H1 (cell line): ENCODE results near the gene SLC2A10.

Experiments used
- JUN ChIP-seq: IDR thresholded peaks from 2 replicates; pipeline ENCODE4 v1.6.1; 2011; ENCODE audit warnings: low read depth, mild to moderate bottlenecking, improper control_type of control experiment, low read length
- JUND ChIP-seq: IDR thresholded peaks from 2 replicates; pipeline ENCODE4 v1.6.1; 2011; ENCODE audit warnings: mild to moderate bottlenecking, improper control_type of control experiment, low read length
- RBBP5 ChIP-seq: IDR thresholded peaks from 2 replicates; pipeline ENCODE4 v1.7.1; 2012; ENCODE audit warnings: low read depth, mild to moderate bottlenecking, inconsistent platforms, low read length, moderate library complexity, borderline replicate concordance
- TEAD4 ChIP-seq: IDR thresholded peaks from 2 replicates; pipeline ENCODE4 v1.6.1; 2012; ENCODE audit warnings: low read depth, low read length, inconsistent platforms, mixed read lengths
- ZNF274 ChIP-seq: IDR thresholded peaks from 2 replicates; pipeline ENCODE4 v1.7.0; 2012; ENCODE audit warnings: low read length, borderline replicate concordance; ENCODE audit errors: extremely low read depth

DNA sequence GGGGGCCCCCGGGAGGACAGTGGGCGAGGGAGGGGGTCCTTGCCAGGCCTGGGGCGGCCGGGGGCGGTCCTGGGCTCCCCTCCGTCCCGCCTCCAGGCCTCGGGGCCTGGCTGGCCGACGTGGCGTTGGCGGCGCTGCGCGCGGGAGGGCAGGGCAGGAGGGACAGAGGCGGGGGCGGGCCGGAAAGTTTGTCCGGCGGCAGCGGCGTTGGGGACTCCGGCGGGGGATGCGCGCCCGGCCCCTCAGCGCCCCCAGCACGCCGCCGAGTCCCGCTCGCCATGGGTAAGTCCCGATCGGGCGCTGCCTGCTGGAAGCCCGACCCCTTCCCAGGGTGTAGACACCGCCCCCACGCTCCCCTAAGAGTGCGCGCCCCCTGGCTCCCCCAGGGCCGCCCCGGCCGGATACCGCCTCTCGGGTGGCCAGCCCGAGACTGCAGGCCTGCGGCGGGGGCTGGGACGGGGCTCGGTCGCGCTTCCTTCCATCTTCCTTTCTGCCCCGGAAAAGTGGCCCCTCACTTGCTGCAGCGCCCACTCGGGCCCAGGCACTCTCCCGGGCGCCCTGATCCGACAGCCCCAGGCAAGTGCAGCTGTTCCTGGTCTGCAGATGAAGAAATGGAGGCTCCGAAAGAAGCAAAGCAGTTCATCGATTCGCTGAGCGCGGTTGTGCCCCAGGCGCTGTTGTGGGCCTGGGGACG is at the start of gene SLC2A10:
- TF ChIP-seq ZNF274 (no peak), TEAD4 (no peak), JUND (no peak), JUN (no peak), RBBP5 (no peak)
